ENCODE measurements around the gene GPATCH3. TPM values are rescaled to one million over a fixed set of nuclear protein-coding genes. Genes with fewer than 3 reads are reported as not detected.
"Not testable (repeated sequence)": the region's sequence is repeated elsewhere in the genome, so short reads cannot be mapped to it uniquely, and the experiment has no call there.

The GPATCH3 gene
- polyA plus RNA-seq, 1 donor (not counting 4 experiments of a cell fraction or from before 2014, with no cell fraction given), result 5.7 TPM

DNA sequence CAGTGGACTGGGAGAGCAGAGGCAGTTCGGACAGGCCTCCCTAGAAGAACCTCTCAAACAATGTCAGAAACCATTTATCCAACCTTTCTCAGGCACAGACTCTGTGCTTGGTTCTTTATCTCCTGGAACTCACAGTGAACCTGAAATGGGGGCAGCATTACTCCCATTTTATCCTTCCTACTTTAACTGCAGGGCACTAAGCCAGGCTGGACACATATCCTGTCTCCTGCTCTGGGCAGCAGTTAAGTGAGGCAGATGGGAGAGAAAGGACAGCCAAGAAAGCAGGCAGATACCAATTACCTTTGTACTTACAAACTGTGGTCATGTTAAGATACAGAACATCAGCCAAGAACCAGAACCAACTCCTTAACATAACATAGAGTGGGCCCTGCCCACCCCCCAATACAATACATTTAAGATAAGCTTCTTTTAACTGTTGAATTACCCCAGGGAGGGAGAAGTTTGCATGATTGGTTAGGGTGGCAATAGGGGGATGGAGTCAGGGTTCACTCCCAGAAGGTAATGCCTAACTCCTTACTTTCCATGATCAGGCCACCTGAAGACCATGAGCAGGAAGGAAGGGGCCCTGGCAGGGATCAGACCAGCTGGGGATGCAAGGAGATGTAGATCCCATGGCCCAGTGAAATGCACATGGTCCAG lies 49.1 kb upstream of the GPATCH3 start:
- Histone ChIP-seq H4K20me1 (ENCODE audit: control insufficient read depth, extremely low read depth, insufficient read depth, low read length) (peaks cover 12% of the 10 kb centered on the region), H3K4me1 (ENCODE audit: control insufficient read depth, extremely low read depth, insufficient read depth, low read length) (peaks cover 8% of the 10 kb centered on the region), H3K9me3 (ENCODE audit: control insufficient read depth, low read depth, low read length) (no peaks in the 10 kb centered on the region), H3K27ac (ENCODE audit: control insufficient read depth, insufficient read depth, low read length) (no peak overlapping the region), H3K79me2 (ENCODE audit: control insufficient read depth, insufficient read depth, low read length) (peaks cover 11% of the 10 kb centered on the region), H2AFZ (ENCODE audit: control insufficient read depth, low read length) (no peak overlapping the region), H3K27me3 (ENCODE audit: control insufficient read depth, extremely low read depth, insufficient read depth, low read length) (no peaks in the 10 kb centered on the region), H3K4me2 (ENCODE audit: control insufficient read depth, extremely low read depth, insufficient read depth, low read depth, low read length) (no peak overlapping the region), H3K9ac (ENCODE audit: control insufficient read depth, extremely low read depth, insufficient read depth, low read length) (no peak overlapping the region), H3K4me3 (ENCODE audit: control insufficient read depth in 2 of 3, extremely low read depth in 1 of 3, insufficient read depth in 2 of 3, low read depth in 1 of 3, low read length in 3 of 3) (no peak overlapping the region), H3K9me1 (ENCODE audit: control insufficient read depth, extremely low read depth, insufficient read depth, low read length) (no peaks in the 10 kb centered on the region), H3K36me3 (ENCODE audit: control insufficient read depth in 2 of 2, extremely low read depth in 1 of 2, insufficient read depth in 2 of 2, low read length in 2 of 2) (peaks cover 30 to 46% of the 10 kb centered on the region in 2 experiments)
- DNase-seq (ENCODE audit: low read depth, low spot score) (no peak), FAIRE-seq (no peak)
- dilution Hi-C loops (cut with MboI; ENCODE audit: extremely low pct_ligation_motif_present, low sequenced_read_pairs), result no loop called here
- no peak for TF ChIP-seq CTCF (optimal IDR thresholded peaks at IDR 0.05 in 1 of 3, IDR thresholded peaks at IDR 0.05 in 1 of 3, conservative IDR thresholded peaks at IDR 0.05 in 1 of 3; ENCODE audit: extremely low read depth in 1 of 3, insufficient read depth in 2 of 3, low read length in 3 of 3)
- TF ChIP-seq EZH2 (IDR thresholded peaks at IDR 0.05; ENCODE audit: low read length), result no peak

GRCh38 chr1:26948725-26949057 lies 48.4 kb upstream of the GPATCH3 start:
- dilution Hi-C loops (cut with MboI; ENCODE audit: extremely low pct_ligation_motif_present, low sequenced_read_pairs); H3K9me3 ChIP-seq (ENCODE audit: control insufficient read depth, low read depth, low read length); H3K4me1 ChIP-seq (ENCODE audit: control insufficient read depth, extremely low read depth, insufficient read depth, low read length); H3K9me1 ChIP-seq (ENCODE audit: control insufficient read depth, extremely low read depth, insufficient read depth, low read length); DNase-seq (ENCODE audit: low read depth, low spot score); H2AFZ ChIP-seq (ENCODE audit: control insufficient read depth, low read length); FAIRE-seq; H3K4me2 ChIP-seq (ENCODE audit: control insufficient read depth, extremely low read depth, insufficient read depth, low read depth, low read length); H3K4me3 ChIP-seq (ENCODE audit: control insufficient read depth in 2 of 3, extremely low read depth in 1 of 3, insufficient read depth in 2 of 3, low read depth in 1 of 3, low read length in 3 of 3); H3K27ac ChIP-seq (ENCODE audit: control insufficient read depth, insufficient read depth, low read length); H3K27me3 ChIP-seq (ENCODE audit: control insufficient read depth, extremely low read depth, insufficient read depth, low read length); H3K9ac ChIP-seq (ENCODE audit: control insufficient read depth, extremely low read depth, insufficient read depth, low read length): not testable (repeated sequence)
- Histone ChIP-seq H4K20me1 (ENCODE audit: control insufficient read depth, extremely low read depth, insufficient read depth, low read length) (peaks cover 12% of the 10 kb centered on the region), H3K36me3 (ENCODE audit: control insufficient read depth in 2 of 2, extremely low read depth in 1 of 2, insufficient read depth in 2 of 2, low read length in 2 of 2) (peaks cover 35 to 48% of the 10 kb centered on the region in 2 experiments), H3K79me2 (ENCODE audit: control insufficient read depth, insufficient read depth, low read length) (peaks cover 11% of the 10 kb centered on the region)

GRCh38 chr1:26946270-26946669 lies 46.0 kb upstream of the GPATCH3 start:
- Histone ChIP-seq H3K9me1 (ENCODE audit: control insufficient read depth, extremely low read depth, insufficient read depth, low read length) (no peaks in the 10 kb centered on the region), H2AFZ (ENCODE audit: control insufficient read depth, low read length) (no peak overlapping the region), H3K4me3 (ENCODE audit: control insufficient read depth in 2 of 3, extremely low read depth in 1 of 3, insufficient read depth in 2 of 3, low read depth in 1 of 3, low read length in 3 of 3) (no peak overlapping the region), H3K9me3 (ENCODE audit: control insufficient read depth, low read depth, low read length) (no peaks in the 10 kb centered on the region), H3K9ac (ENCODE audit: control insufficient read depth, extremely low read depth, insufficient read depth, low read length) (no peak overlapping the region), H3K36me3 (ENCODE audit: control insufficient read depth in 2 of 2, extremely low read depth in 1 of 2, insufficient read depth in 2 of 2, low read length in 2 of 2) (peaks cover 39 to 60% of the 10 kb centered on the region in 2 experiments), H3K79me2 (ENCODE audit: control insufficient read depth, insufficient read depth, low read length) (peaks cover 3% of the 10 kb centered on the region), H3K4me2 (ENCODE audit: control insufficient read depth, extremely low read depth, insufficient read depth, low read depth, low read length) (no peak overlapping the region), H3K27ac (ENCODE audit: control insufficient read depth, insufficient read depth, low read length) (no peak overlapping the region), H4K20me1 (ENCODE audit: control insufficient read depth, extremely low read depth, insufficient read depth, low read length) (peaks cover 12% of the 10 kb centered on the region), H3K27me3 (ENCODE audit: control insufficient read depth, extremely low read depth, insufficient read depth, low read length) (no peaks in the 10 kb centered on the region), H3K4me1 (ENCODE audit: control insufficient read depth, extremely low read depth, insufficient read depth, low read length) (peaks cover 8% of the 10 kb centered on the region)
- no peak for FAIRE-seq
- no peak for DNase-seq (ENCODE audit: low read depth, low spot score)
- TF ChIP-seq EZH2 (IDR thresholded peaks at IDR 0.05; ENCODE audit: low read length) (no peak), CTCF (optimal IDR thresholded peaks at IDR 0.05 in 1 of 3, IDR thresholded peaks at IDR 0.05 in 1 of 3, conservative IDR thresholded peaks at IDR 0.05 in 1 of 3; ENCODE audit: extremely low read depth in 1 of 3, insufficient read depth in 2 of 3, low read length in 3 of 3) (no peak)
- dilution Hi-C loops (cut with MboI; ENCODE audit: extremely low pct_ligation_motif_present, low sequenced_read_pairs), result no loop called here

All from keratinocyte (primary cell).